GM12874 (cell line): ENCODE results near the gene C10orf90.

ENCODE experiments used
- TF ChIP-seq, protein P1 (sequence below): IDR thresholded peaks from 2 replicates; pipeline ENCODE4 v1.5.1; 2011; ENCODE audit warnings: low read depth, mild to moderate bottlenecking, control low read depth, low read length, moderate library complexity; ENCODE audit not compliant: insufficient read depth

The C10orf90 gene

GRCh38 chr10:126454045-126454751 is 216.3 kb downstream of the C10orf90 start:
- TF ChIP-seq, protein P1, sequence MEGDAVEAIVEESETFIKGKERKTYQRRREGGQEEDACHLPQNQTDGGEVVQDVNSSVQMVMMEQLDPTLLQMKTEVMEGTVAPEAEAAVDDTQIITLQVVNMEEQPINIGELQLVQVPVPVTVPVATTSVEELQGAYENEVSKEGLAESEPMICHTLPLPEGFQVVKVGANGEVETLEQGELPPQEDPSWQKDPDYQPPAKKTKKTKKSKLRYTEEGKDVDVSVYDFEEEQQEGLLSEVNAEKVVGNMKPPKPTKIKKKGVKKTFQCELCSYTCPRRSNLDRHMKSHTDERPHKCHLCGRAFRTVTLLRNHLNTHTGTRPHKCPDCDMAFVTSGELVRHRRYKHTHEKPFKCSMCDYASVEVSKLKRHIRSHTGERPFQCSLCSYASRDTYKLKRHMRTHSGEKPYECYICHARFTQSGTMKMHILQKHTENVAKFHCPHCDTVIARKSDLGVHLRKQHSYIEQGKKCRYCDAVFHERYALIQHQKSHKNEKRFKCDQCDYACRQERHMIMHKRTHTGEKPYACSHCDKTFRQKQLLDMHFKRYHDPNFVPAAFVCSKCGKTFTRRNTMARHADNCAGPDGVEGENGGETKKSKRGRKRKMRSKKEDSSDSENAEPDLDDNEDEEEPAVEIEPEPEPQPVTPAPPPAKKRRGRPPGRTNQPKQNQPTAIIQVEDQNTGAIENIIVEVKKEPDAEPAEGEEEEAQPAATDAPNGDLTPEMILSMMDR = no peak

GRCh38 chr10:126452245-126452644 is 218.2 kb downstream of the C10orf90 start:
- TF ChIP-seq, protein P1 = no peak

DNA sequence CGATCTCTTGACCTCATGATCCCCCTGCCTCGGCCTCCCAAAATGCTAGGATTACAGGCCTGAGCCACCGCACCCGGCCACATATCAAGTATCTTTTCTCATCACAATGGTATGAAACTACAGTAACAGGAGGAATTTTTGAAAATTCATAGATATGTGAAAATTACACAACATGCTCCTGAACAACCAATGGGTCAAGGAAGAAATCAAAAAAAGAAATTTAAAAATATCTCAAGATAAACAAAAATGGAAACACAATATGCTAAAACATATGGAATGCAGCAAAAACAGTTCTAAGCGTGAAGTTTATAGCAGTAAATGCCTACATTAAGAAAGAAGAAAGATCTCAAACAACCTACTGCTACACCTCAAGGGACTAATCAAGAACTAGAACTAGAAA is 222.4 kb downstream of the C10orf90 start:
- TF ChIP-seq, protein P1 = no peak

GRCh38 chr10:126439942-126440341 is 230.6 kb downstream of the C10orf90 start:
- TF ChIP-seq, protein P1 = no peak

DNA sequence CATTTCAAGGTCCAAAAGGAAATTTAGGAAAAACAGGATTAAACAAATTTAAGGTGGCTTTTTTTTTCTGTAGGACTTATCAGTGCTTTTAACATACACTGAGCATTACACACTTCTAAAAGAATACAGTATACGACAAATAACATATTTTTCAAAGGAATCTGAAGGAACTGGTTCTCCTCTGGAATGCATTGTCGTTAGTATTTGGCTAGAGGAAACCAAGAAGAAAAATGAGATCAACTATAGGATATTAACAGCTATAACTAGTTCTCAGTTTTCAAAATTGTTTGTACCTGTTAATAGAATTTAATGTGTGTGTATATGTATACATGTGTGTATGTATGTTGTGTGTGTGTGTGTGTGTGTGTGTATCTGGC is 232.1 kb downstream of the C10orf90 start:
- TF ChIP-seq, protein P1 = no peak

DNA sequence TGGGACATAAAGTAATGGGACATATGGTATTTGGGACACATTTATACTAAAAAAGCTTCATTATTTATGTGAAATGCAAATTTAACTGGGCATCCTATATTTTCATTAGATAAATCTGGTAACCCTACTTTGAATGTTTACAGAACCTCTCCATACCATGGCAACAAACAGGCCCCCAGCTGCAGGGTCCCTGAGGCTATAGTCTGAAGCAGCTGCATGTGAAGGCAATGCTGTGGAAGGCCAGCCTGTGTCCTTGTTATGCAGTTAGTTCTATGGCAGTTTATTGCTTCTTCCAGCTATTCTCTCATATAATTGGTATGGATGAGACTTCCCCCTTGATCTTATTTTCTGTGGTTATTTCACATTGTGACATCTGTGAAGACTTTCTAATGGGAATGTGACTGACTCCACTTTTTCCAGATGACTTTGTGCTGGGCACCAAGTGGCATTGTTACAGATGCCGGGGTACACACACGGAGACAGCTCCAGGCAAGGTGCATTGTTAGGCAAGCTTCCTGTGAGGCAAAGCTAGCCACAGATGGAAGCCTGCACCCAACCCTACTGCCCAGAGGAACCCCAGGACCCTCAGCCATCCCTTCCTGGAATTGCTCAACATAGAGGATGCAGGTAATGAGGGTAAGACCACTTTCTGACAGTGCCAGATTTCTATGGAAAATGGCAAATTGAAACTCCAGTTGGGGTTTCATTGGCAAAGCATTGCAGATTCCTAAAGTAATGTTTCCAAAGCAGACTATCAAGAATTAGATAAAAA is 232.7 kb downstream of the C10orf90 start:
- TF ChIP-seq, protein P1 = no peak

- TF ChIP-seq, protein P1 = no peak
Observed at GRCh38 chr10:126434235-126434634, 236.3 kb downstream of the C10orf90 start.
